Vagina (tissue), 2 donors: ENCODE measurements around the gene BCAS3.

ENCODE experiments used
- CTCF ChIP-seq, 3 experiments: fragments of 450-650 bp in 2 of 3; fragments of 200-600 bp in 1 of 3; sonication (generic) in 1 of 3; IDR thresholded peaks; one replicate each; pipeline ENCODE4 v1.5.1; 2017 to 2019; ENCODE audit warnings: antibody characterized with exemption in 3 of 3, mild to moderate bottlenecking in 2 of 3, moderate library complexity in 2 of 3
- POLR2A ChIP-seq, 2 donors: fragments of 450-650 bp; IDR thresholded peaks; one replicate each; pipeline ENCODE4 v1.6.1; 2017; ENCODE audit warnings: antibody characterized with exemption in 2 of 2, mild to moderate bottlenecking in 2 of 2, moderate library complexity in 2 of 2
- POLR2AphosphoS5 ChIP-seq, 2 donors: sonication (generic); formaldehyde crosslinking; IDR thresholded peaks; one replicate each; pipeline ENCODE4 v1.9.0; 2017; ENCODE audit warnings: antibody characterized with exemption in 2 of 2, mild to moderate bottlenecking in 2 of 2, low read depth in 1 of 2; ENCODE audit not compliant: insufficient read depth in 1 of 2

DNA sequence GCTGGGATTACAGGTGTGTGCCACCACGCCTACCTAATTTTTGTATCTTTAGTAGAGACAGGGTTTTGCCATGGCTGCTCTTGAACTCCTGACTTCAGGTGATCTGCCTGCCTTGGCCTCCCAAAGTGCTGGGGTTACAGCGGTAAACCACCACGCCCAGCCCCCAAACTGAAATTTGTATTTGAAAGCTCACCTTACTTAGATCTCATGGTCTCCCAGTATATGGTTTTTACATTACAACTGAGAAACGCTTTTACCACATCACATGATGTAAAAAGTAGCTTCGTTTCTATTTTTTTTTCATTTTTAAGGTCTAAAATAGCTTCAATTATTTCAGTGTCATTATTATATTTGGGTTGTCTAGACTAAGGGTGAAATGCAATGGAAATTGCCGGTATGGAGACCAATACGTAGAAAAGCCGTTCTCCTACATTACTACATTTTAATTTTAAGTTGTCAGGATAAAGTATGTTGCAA, 93.3 kb downstream of the BCAS3 start:
- no peak for TF ChIP-seq CTCF (IDR thresholded peaks at IDR 0.05)
- no peak for TF ChIP-seq POLR2AphosphoS5 (IDR thresholded peaks at IDR 0.05; ENCODE audit: insufficient read depth in 1 of 2, low read depth in 1 of 2)
- no peak for TF ChIP-seq POLR2A (IDR thresholded peaks at IDR 0.05)
